HG03432 (cell line): Measurements from ENCODE around the gene SH3TC1.

Source experiments
- ATAC-seq: cut with Tn5 transposase; IDR thresholded peaks from one replicate; pipeline ENCODE4 v1.9.1; 2021; ENCODE audit warnings: mild to moderate bottlenecking, moderate library complexity; ENCODE audit not compliant: unreplicated experiment

SH3TC1 gene

GRCh38 chr4:8227771-8228318 lies 28.8 kb downstream of the SH3TC1 start:
- no peak for ATAC-seq

- peak; percentile 81 for ATAC-seq
Measured at GRCh38 chr4:8228319-8229250, 29.5 kb downstream of the SH3TC1 start.

GRCh38 chr4:8229331-8229975 lies 30.4 kb downstream of the SH3TC1 start:
- no peak for ATAC-seq

- ATAC-seq = no peak
Measured at GRCh38 chr4:8230033-8230432, 30.9 kb downstream of the SH3TC1 start.

- no peak for ATAC-seq
Measured at GRCh38 chr4:8230891-8231290, 31.8 kb downstream of the SH3TC1 start.

- no peak for ATAC-seq
Measured at GRCh38 chr4:8231551-8232049, 32.5 kb downstream of the SH3TC1 start.

GRCh38 chr4:8232748-8233147 lies 33.7 kb downstream of the SH3TC1 start:
- ATAC-seq = no peak

- ATAC-seq = no peak
Measured at GRCh38 chr4:8233672-8234484, 34.8 kb downstream of the SH3TC1 start.

- no peak for ATAC-seq
Measured at GRCh38 chr4:8234715-8235114, 35.6 kb downstream of the SH3TC1 start.

GRCh38 chr4:8235224-8235623 lies 36.1 kb downstream of the SH3TC1 start:
- no peak for ATAC-seq

- no peak for ATAC-seq
Measured at GRCh38 chr4:8235686-8236085, 36.6 kb downstream of the SH3TC1 start.

GRCh38 chr4:8236106-8236919 lies 37.2 kb downstream of the SH3TC1 start:
- ATAC-seq = no peak

- no peak for ATAC-seq
Measured at GRCh38 chr4:8236920-8237195, 37.8 kb downstream of the SH3TC1 start.

- no peak for ATAC-seq
Measured at GRCh38 chr4:8237256-8237989, 38.3 kb downstream of the SH3TC1 start.

- no peak for ATAC-seq
Measured at GRCh38 chr4:8238036-8238511, 39.0 kb downstream of the SH3TC1 start.

- ATAC-seq = no peak
Measured at GRCh38 chr4:8238515-8239053, 39.5 kb downstream of the SH3TC1 start.

GRCh38 chr4:8239226-8239625 lies 40.1 kb downstream of the SH3TC1 start:
- ATAC-seq = no peak

- ATAC-seq = no peak
Measured at GRCh38 chr4:8239661-8240060, 40.6 kb downstream of the SH3TC1 start.
